Fibroblast of gingiva (primary cell): ENCODE measurements around the gene NHERF1.

Experiments
- DNase-seq: peaks from one replicate; pipeline ENCODE4 v3.0.0-alpha.2; 2011; ENCODE audit warnings: low read depth

The NHERF1 gene

DNA sequence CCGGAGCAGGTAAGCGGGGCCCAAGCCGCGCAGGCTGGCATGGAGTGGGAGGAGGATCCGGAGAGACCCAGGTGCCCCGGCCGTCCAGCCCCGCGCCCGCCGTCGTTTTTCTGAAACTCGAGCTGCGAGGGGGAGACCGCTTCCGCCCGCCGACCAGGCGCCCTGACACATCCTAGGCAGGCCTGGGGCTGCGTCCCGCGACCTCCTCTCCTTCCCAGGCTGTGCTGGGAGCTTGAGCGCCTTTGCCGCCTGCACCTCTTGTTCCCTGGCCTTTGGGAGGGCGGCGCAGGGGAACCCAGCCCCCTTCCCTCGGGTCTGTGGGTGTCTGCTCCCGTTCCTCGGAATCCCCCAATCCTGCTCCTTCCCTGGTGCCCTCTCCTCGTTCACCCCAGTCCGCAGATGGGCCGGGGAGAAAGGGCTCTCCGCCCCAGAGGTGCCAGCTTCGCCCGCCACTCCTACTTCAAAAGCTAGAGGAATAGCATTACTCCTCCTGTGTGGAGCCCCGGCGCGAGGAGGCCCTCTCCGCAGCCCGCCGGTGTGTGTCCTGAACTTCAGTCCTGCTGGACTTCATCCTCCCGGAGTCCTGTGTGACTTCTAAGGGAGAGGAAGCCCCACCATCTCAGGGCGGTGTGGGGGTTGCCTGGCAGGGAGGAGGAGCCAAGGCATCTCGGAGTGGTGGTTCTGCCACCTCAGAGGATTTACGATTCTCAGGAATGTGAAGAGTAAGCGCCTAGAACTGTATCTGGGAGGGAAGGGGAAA lies 1.0 kb downstream of the NHERF1 start:
- no peak for DNase-seq

DNA sequence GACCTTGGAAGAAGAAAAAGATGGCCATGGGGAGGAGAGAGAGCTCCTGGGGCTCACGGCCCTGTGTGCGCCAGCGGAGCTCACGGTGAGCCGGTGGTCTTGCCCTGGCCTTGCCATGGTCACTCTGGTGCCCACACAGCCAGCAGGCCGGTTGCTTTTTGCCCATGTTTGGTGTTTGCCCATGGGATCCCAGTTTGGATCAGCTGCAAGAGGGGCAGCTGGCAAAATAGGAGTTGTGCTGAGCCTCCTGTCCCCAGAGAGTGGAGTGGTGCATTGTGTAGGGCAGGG lies 1.6 kb downstream of the NHERF1 start:
- DNase-seq: no peak

- DNase-seq: no peak
Observed at GRCh38 chr17:74750327-74751069, 2.1 kb downstream of the NHERF1 start.

- DNase-seq: no peak
Observed at GRCh38 chr17:74752415-74752814, 4.0 kb downstream of the NHERF1 start.

DNA sequence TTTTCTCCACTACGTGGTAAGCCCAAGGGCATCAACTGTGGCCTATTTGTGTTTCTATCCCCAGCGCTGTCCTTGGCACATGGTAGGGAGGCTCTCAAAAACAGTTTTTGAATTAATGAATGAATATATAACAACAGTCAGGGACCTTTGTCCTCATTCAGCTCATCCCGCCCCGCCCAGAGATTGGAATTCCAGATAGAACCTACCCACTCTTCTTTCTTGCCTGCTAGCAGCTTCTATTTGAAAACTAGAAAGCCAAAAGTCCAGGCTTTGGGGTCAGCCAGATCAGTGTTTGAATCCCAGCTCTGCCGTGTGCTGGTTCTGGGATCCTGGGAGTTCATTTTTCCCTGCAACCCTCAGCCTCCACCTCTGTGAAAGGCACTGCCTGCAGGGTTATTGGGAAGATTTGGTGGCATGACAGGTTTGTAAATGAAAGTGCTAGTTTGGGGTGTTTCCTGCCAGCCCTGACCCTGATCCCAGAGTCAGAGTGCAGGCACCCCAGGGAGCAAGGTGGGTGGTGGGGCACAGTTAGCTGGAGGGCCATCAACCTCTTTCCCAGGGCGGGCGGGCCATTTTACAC lies 4.5 kb downstream of the NHERF1 start:
- DNase-seq: no peak

DNA sequence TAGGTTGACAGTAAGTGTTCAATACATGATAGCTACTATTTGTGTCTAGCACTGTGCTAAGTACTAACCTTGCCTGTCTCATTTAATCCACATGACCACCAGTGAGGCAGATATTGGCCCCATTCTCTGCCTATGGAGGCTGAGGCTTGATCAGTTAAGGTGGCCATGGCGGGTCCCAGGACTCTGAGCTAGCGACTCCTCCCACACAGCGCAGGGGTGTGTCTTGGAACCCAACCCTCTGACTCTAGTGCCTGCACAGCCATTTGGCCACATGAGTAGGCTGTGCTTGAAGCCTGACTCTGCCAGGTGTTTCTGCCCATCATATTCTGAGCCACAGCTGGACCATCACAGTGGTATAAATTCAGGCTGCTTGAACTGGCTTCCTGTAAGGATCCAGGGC lies 6.4 kb downstream of the NHERF1 start:
- DNase-seq: no peak

GRCh38 chr17:74755533-74755932 lies 7.1 kb downstream of the NHERF1 start:
- no peak for DNase-seq

DNA sequence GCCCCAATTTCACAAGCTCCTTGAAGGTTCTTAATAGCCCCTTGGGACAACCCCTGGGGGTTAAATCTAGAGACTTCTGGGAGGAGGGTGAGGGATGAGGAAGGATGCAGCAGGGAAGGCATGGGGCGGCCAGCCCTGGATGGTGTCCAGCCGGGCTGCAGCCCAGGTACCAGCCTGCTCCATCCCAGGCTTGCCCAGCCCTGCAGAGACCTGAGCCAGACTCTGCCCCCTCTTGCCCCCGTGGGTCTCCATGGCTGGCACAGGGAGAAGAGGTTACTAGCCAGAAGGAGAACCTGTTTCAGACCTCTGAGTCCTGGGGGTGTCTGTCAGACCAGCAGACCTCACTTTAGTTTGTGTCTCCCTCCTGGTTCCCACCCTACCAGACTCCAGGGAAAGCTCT lies 8.5 kb downstream of the NHERF1 start:
- DNase-seq: no peak

- no peak for DNase-seq
Observed at GRCh38 chr17:74757502-74757901, 9.1 kb downstream of the NHERF1 start.

DNA sequence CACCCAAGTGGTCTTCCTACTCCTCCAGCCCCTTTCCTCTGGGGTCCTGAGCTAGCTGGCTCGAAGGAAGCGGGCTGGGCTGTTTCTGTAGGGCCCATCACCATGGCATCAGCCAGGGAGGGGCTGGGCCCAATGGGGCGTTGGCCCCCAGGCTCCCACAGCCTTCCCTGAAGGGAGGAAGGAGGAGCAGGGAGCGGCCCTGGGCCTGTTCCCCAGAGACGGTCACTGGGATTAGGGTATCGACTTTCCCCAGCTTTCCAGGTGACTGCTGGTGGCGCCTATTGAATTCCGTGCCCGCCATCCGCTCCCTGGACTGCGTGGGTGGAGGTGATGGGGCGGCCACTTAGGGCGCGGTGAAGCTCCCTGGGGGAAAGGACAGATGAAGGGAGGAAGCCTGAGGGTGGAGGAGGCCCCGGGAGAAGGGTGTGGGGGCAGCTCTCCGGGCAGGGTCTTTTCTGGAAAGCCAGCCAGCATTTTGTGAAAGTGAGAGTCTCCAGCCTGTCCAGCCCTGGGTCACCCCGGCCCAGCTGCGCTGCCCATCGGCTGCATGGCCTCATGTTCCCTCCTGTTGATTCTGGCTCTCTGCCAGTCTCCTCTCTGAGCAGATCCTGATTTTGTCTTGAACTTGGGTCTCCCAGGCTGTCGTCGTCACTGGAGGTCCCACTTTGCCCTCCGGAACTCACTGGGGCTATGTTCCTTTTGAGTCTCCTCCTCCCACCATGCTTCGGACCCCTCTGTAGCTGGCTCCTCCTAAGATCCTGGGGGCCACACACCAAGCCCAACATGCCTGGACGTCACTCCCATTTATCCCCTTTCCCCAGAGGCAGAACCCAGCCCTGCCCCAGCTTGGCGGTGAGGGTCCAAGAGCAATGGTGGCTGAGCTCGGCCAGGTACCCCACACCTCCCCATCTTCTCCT lies 9.8 kb downstream of the NHERF1 start:
- DNase-seq: no peak

- DNase-seq: no peak
Observed at GRCh38 chr17:74758848-74759168, 10.4 kb downstream of the NHERF1 start.

- DNase-seq: no peak
Observed at GRCh38 chr17:74759243-74759801, 10.9 kb downstream of the NHERF1 start.

DNA sequence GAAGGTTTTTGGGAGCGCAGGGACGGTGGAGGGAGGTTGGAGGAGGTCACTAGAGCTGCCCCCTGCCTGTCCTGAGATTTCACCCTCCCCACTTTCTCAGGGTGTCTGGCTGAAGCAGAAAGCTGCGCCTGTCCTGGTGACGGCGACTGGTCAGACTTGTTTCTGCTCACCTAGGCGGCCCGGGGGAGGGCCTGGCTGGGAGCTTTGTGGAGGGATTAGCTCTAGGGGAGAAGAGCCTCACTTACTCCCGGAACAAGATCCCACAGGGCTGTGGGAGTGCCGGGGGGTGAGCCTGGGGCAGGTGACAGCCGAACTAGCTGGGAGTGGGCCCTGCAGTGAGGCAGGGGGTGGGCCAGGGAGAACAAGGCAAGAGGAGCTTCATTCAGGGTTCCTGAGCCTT lies 11.5 kb downstream of the NHERF1 start:
- DNase-seq: no peak

DNA sequence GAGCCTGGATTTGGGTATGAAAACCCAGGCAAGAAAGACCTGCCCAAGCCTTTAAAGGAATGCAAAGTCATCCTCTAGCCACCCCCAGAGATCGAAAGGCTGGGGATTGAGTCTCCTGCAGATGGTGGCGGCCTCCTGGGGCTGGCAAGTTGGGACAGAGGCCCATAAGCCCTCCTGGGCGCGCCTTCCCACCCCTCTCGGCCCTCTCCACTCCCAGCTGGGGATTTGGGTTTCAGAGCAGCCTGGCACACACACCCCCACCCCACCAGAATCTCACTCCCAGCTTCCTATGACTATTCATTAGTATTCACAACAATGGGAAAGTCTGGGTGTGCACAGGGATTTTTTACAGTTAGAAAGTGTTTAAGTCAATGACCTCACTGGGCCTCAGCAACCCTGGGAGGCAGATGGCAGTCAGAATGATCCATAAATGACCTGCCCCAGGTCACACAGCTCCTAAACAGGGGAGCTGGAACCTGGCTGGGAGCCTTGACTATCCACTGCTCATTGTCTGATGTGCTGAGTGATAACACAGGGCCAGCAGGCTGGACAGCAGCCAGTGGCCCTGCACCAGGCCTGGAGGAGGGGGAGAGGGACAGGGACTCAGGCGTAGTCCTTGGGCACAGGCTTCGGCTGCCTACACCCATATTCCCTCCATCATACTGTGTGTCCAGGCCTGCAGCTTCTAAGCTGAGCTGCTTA lies 12.1 kb downstream of the NHERF1 start:
- no peak for DNase-seq

- DNase-seq: no peak
Observed at GRCh38 chr17:74761419-74761818, 13.0 kb downstream of the NHERF1 start.

GRCh38 chr17:74761931-74762330 lies 13.5 kb downstream of the NHERF1 start:
- DNase-seq: no peak

GRCh38 chr17:74763565-74764387 lies 15.3 kb downstream of the NHERF1 start:
- no peak for DNase-seq

DNA sequence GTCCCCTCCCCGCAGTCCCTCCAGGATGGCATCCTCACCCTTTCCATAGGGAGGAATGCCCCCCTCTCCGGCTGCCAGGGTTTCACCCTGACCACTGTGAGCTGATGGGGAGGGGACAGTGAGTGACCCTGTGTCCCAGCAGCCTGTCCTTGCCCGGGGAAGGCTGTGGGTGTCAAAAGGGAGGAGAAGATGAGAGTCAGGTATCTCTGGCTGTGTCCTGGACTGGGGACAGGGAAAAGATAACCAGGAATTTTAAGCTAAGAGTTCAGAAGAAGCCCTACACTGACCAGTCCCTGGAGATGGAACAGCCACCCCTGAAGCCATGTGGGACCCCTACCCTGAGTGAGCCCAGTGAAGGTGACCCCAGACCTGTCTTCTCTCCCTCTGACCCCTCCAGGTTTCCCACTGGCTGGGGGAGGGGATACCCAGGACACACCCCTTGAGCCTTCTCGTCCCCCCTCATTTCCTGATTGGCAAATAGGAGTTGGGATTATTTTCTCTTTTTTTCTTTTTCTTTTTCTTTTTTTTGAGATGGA lies 16.4 kb downstream of the NHERF1 start:
- no peak for DNase-seq

DNA sequence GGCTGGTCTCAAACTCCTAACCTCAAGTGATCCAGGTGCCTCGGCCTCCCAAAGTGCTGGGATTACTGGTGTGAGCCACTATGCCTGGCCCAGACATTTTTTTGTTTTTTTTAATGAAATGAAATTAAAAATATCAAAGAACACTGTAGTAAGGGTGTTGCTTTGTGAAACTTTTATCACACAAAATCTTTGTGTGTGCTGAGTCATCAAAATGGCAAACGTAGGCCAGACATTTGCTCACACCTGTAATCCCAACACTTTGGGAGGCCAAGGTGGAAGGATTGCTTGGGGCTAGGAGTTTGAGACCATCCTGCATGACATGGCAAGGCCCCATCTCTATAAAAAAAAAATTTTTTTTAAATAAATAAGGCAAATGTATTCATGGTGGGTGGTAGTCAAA lies 18.0 kb downstream of the NHERF1 start:
- no peak for DNase-seq

DNA sequence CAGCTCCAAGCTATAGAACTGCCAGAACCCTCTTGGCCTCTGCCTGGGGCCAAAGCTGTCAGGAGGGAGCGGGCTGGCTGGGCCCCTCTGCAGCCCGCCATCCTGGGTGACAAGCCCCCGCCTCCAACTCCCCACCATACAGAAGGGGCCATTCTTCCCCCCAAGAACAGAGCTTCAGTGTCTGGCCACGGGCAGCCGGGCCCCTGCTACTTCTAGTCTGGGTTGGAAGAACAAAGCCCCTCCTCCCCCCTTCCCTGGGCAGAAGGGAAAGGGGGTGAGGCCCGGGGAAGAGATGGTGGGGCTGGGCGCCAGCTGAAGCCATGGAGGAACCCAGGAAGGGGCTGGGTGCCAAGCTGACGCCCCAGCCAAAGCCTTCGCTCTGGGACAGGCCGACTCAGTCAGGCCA lies 18.7 kb downstream of the NHERF1 start:
- DNase-seq: no peak
